Mesenchymal stem cell (in vitro differentiated cells and primary cell): ENCODE measurements around the gene SRSF10.

Experiments
- DNase-seq: peaks from one replicate; pipeline ENCODE4 v3.0.0-alpha.2; 2013
- H2AFZ ChIP-seq: one replicate; pipeline ENCODE4 v1.6.1; 2013; ENCODE audit warnings: low read depth, mild to moderate bottlenecking, control low read depth, inconsistent platforms, low read length, moderate library complexity
- H2AK5ac ChIP-seq: 2 replicates; pipeline ENCODE4 v1.6.1; 2013; ENCODE audit warnings: low read length, moderate library complexity, mild to moderate bottlenecking, inconsistent platforms; ENCODE audit not compliant: severe bottlenecking
- H2BK120ac ChIP-seq: one replicate; pipeline ENCODE4 v1.6.1; 2013; ENCODE audit warnings: low read depth, mild to moderate bottlenecking, inconsistent platforms, low read length, moderate library complexity
- H2BK12ac ChIP-seq, 2 experiments: one replicate each; pipeline ENCODE4 v1.6.1; 2013; ENCODE audit warnings: inconsistent platforms in 2 of 2, low read length in 2 of 2, mild to moderate bottlenecking in 2 of 2, moderate library complexity in 2 of 2, control low read depth in 1 of 2
- H2BK15ac ChIP-seq: one replicate; pipeline ENCODE4 v1.6.1; 2013; ENCODE audit warnings: mild to moderate bottlenecking, low read depth, inconsistent platforms; ENCODE audit not compliant: poor library complexity, severe bottlenecking
- H2BK5ac ChIP-seq: 2 replicates; pipeline ENCODE4 v1.6.1; 2013; ENCODE audit warnings: low read depth, mild to moderate bottlenecking, low read length, control low read depth, inconsistent platforms; ENCODE audit not compliant: poor library complexity, severe bottlenecking
- H3K14ac ChIP-seq, 2 experiments: one replicate each; pipeline ENCODE4 v1.6.1; 2013; ENCODE audit warnings: inconsistent platforms in 2 of 2, low read length in 2 of 2, control low read depth in 1 of 2, mild to moderate bottlenecking in 1 of 2, moderate library complexity in 1 of 2
- H3K18ac ChIP-seq, 2 experiments: one replicate each; pipeline ENCODE4 v1.6.1; 2013; ENCODE audit warnings: inconsistent platforms in 2 of 2, low read length in 2 of 2, control low read depth in 1 of 2, low read depth in 1 of 2, mild to moderate bottlenecking in 1 of 2
- H3K23ac ChIP-seq, 2 experiments: one replicate each; pipeline ENCODE4 v1.6.1; 2013; ENCODE audit warnings: inconsistent platforms in 2 of 2, low read length in 2 of 2, mild to moderate bottlenecking in 2 of 2, moderate library complexity in 2 of 2, control low read depth in 1 of 2
- H3K27ac ChIP-seq: 2 replicates; pipeline ENCODE4 v1.5.1; 2013; ENCODE audit warnings: mild to moderate bottlenecking, moderate library complexity, low read length, control low read depth, inconsistent platforms; ENCODE audit not compliant: poor library complexity, severe bottlenecking
- H3K27me3 ChIP-seq, 2 experiments: 2 replicates each; pipeline versions ENCODE4 v1.6.1 to v1.7.0; 2013; ENCODE audit warnings: low read length in 2 of 2, mild to moderate bottlenecking in 2 of 2, moderate library complexity in 2 of 2, control low read depth in 1 of 2, inconsistent platforms in 1 of 2; ENCODE audit not compliant: control insufficient read depth in 1 of 2, insufficient read depth in 1 of 2
- H3K36me3 ChIP-seq, 2 experiments: 2 replicates each; pipeline versions ENCODE4 v1.6.1 to v1.7.0; 2013; ENCODE audit warnings: low read length in 2 of 2, control low read depth in 1 of 2, inconsistent platforms in 1 of 2, low read depth in 1 of 2, mild to moderate bottlenecking in 1 of 2; ENCODE audit not compliant: insufficient read depth in 2 of 2, control insufficient read depth in 1 of 2
- H3K4ac ChIP-seq, 2 experiments: one replicate each; pipeline ENCODE4 v1.6.1; 2013; ENCODE audit warnings: inconsistent platforms in 2 of 2, low read length in 2 of 2, mild to moderate bottlenecking in 2 of 2, moderate library complexity in 2 of 2, control low read depth in 1 of 2, low read depth in 1 of 2
- H3K4me1 ChIP-seq: 2 replicates; pipeline ENCODE4 v1.6.1; 2013; ENCODE audit warnings: low read depth, low read length, control low read depth; ENCODE audit not compliant: control insufficient read depth, insufficient read depth
- H3K4me2 ChIP-seq: 2 replicates; pipeline ENCODE4 v1.6.1; 2013; ENCODE audit warnings: low read length, mild to moderate bottlenecking, inconsistent platforms; ENCODE audit not compliant: poor library complexity, severe bottlenecking
- H3K4me3 ChIP-seq, 2 experiments: 2 replicates each; pipeline versions ENCODE4 v1.5.1 to v1.7.0; 2013; ENCODE audit warnings: low read length in 2 of 2, mild to moderate bottlenecking in 2 of 2, control low read depth in 1 of 2, low read depth in 1 of 2; ENCODE audit not compliant: insufficient read depth in 1 of 2
- H3K79me1 ChIP-seq: replicated peaks from 2 replicates; pipeline ENCODE4 v1.6.1; 2013; ENCODE audit warnings: mild to moderate bottlenecking, control low read depth, low read length, inconsistent platforms; ENCODE audit not compliant: poor library complexity, severe bottlenecking
- H3K9ac ChIP-seq: 2 replicates; pipeline ENCODE4 v1.7.0; 2013; ENCODE audit warnings: mild to moderate bottlenecking, low read length, moderate library complexity
- H3K9me3 ChIP-seq: 2 replicates; pipeline ENCODE4 v1.7.0; 2013; ENCODE audit warnings: mild to moderate bottlenecking, low read length; ENCODE audit not compliant: control insufficient read depth
- H4K8ac ChIP-seq: one replicate; pipeline ENCODE4 v1.6.1; 2013; ENCODE audit warnings: inconsistent platforms, mild to moderate bottlenecking, low read length, moderate library complexity
- H4K91ac ChIP-seq: one replicate; pipeline ENCODE4 v1.6.1; 2013; ENCODE audit warnings: mild to moderate bottlenecking, low read length, inconsistent platforms
- WGBS: methylation state at CpG from one replicate; pipeline ENCODE4 v1.1.7; 2013; ENCODE audit warnings: mixed read lengths; 5-methylcytosine and 5-hydroxymethylcytosine counted together

SRSF10 gene

GRCh38 chr1:23931491-23931880, 48.6 kb downstream of the SRSF10 start:
- Histone ChIP-seq H3K18ac (no peak overlapping the region), H2BK5ac (peak overlapping the region; percentile 99), H2BK15ac (no peak overlapping the region), H3K23ac (no peak overlapping the region), H2BK12ac (no peak overlapping the region), H3K4me3 (peak overlapping the region in 1 of 2 experiments; percentile 52), H3K9ac (peak overlapping the region; percentile 79), H2AK5ac (no peak overlapping the region), H3K9me3 (no peaks in the 10 kb centered on the region), H2AFZ (no peak overlapping the region), H3K27ac (peak overlapping the region; percentile 100), H3K4me1 (peaks cover 3% of the 10 kb centered on the region), H2BK120ac (no peak overlapping the region), H3K4me2 (peak overlapping the region; percentile 61), H4K8ac (no peak overlapping the region), H3K36me3 (no peaks in the 10 kb centered on the region), H3K14ac (no peak overlapping the region), H4K91ac (no peak overlapping the region), H3K27me3 (peaks cover 0 to 7% of the 10 kb centered on the region in 2 experiments), H3K4ac (no peak overlapping the region), H3K79me1 (no peaks in the 10 kb centered on the region)
- DNase-seq = no peak
- 100% methylated on average over 1 of the region's 1 CpG for whole genome bisulfite sequencing

DNA sequence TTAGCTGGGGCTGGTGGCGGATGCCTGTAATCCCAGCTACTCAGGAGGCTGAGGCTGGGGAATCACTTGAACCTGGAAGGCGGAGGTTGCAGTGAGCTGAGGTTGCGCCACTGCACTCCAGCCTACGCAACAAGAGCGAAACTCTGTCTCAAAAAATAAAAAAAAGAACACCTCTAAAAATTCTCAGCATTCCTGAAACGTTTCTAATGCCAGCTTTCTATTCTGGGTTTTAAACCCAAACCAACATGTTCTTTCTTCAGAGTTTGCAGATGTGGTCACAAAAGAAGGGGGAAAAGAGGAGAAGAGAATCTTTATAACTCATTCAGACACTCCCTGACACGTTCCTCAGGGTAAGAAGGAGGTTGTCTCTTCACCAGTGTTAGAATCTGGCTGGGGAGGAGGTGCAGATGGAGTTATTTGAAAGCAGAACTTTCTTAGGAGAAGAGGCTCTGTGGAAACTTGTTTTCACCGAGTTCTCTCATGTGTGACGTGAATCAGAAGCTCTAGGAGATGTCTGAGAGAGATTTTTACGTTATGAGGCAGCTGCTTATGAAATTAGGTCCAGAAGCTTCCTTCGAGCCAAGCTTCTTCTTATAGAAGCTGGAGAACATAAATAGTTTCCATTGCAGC, 49.2 kb downstream of the SRSF10 start:
- H4K8ac ChIP-seq = no peak overlapping the region
- peak overlapping the region; percentile 100 for H3K27ac ChIP-seq
- no peak overlapping the region for H3K14ac ChIP-seq
- peaks cover 3% of the 10 kb centered on the region for H3K4me1 ChIP-seq
- H2BK120ac ChIP-seq = no peak overlapping the region
- no peaks in the 10 kb centered on the region for H3K79me1 ChIP-seq
- H3K4me2 ChIP-seq = peak overlapping the region; percentile 61
- H3K4me3 ChIP-seq = peak overlapping the region in 1 of 2 experiments; percentile 52
- H2AFZ ChIP-seq = no peak overlapping the region
- no peak overlapping the region for H3K23ac ChIP-seq
- peak overlapping the region; percentile 79 for H3K9ac ChIP-seq
- no peak overlapping the region for H2BK12ac ChIP-seq
- H2BK15ac ChIP-seq = no peak overlapping the region
- WGBS = 58% methylated on average over 11 of the region's 11 CpGs
- H3K36me3 ChIP-seq = no peaks in the 10 kb centered on the region
- no peaks in the 10 kb centered on the region for H3K9me3 ChIP-seq
- H4K91ac ChIP-seq = no peak overlapping the region
- peaks cover 0 to 7% of the 10 kb centered on the region in 2 experiments for H3K27me3 ChIP-seq
- no peak overlapping the region for H3K4ac ChIP-seq
- DNase-seq = peak; percentile 45
- H2BK5ac ChIP-seq = peak overlapping the region; percentile 99
- H2AK5ac ChIP-seq = no peak overlapping the region
- H3K18ac ChIP-seq = no peak overlapping the region

DNA sequence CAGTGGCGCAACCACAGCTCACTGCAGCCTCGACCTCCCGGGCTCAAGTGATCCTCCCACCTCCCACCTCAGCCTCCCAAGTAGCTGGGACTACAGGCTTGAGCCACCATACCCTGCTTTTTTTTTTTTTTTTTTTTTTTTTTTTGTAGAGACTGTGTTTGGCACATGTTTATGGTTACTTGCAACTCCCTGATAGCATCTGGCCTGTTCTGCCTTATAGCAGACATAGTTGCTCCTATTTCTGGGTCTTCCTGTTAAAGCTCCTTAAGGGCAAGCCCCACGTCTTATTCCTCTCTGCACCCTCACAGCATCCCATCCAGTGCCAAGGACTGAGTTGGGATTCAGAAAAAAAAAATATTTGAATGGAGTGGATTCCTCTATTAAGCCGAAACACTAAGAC, 49.9 kb downstream of the SRSF10 start:
- H4K8ac ChIP-seq = no peak overlapping the region
- H3K4me1 ChIP-seq = peaks cover 3% of the 10 kb centered on the region
- H3K4me2 ChIP-seq = no peak overlapping the region
- peak overlapping the region; percentile 79 for H3K9ac ChIP-seq
- peaks cover 0 to 7% of the 10 kb centered on the region in 2 experiments for H3K27me3 ChIP-seq
- no peak overlapping the region for H2BK5ac ChIP-seq
- H3K4ac ChIP-seq = no peak overlapping the region
- H4K91ac ChIP-seq = no peak overlapping the region
- H3K18ac ChIP-seq = no peak overlapping the region
- H2BK120ac ChIP-seq = no peak overlapping the region
- no peak overlapping the region for H3K23ac ChIP-seq
- H2AFZ ChIP-seq = no peak overlapping the region
- no peak overlapping the region for H2BK15ac ChIP-seq
- H2AK5ac ChIP-seq = peak overlapping the region; percentile 97
- 100% methylated on average over 2 of the region's 5 CpGs for WGBS
- no peaks in the 10 kb centered on the region for H3K36me3 ChIP-seq
- H3K27ac ChIP-seq = peak overlapping the region; percentile 100
- H3K9me3 ChIP-seq = no peaks in the 10 kb centered on the region
- no peaks in the 10 kb centered on the region for H3K79me1 ChIP-seq
- no peak for DNase-seq
- no peak overlapping the region for H3K4me3 ChIP-seq
- H2BK12ac ChIP-seq = no peak overlapping the region
- H3K14ac ChIP-seq = no peak overlapping the region

DNA sequence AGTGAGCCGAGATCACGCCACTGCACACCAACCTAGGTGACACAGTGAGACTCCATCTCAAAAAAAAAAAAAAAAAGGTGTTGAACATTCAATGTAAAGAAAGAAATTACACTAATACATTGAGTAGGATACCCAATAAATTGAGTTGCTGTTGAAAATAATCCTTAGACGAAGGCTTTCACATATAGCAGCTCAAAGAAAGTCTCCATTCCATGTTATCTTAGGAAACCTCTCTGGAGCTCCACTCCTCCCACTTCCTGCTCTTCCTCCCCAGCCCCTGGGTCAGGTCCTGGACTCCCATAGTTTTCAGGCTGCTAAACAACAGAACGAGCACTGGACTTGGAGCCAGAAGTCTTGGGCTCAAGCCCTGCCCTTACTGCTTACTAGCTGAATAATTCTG, 51.3 kb downstream of the SRSF10 start:
- WGBS = 68% methylated on average over 2 of the region's 4 CpGs
- no peak overlapping the region for H2AK5ac ChIP-seq
- DNase-seq = no peak
- no peak overlapping the region for H2BK120ac ChIP-seq
- H3K27ac ChIP-seq = no peak overlapping the region
- no peak overlapping the region for H3K4me3 ChIP-seq
- H2BK12ac ChIP-seq = no peak overlapping the region
- H3K36me3 ChIP-seq = no peaks in the 10 kb centered on the region
- no peak overlapping the region for H3K4me2 ChIP-seq
- no peak overlapping the region for H4K8ac ChIP-seq
- peaks cover 0 to 7% of the 10 kb centered on the region in 2 experiments for H3K27me3 ChIP-seq
- H3K4ac ChIP-seq = no peak overlapping the region
- H3K79me1 ChIP-seq = no peaks in the 10 kb centered on the region
- no peak overlapping the region for H3K9ac ChIP-seq
- no peaks in the 10 kb centered on the region for H3K9me3 ChIP-seq
- no peak overlapping the region for H3K14ac ChIP-seq
- no peak overlapping the region for H2AFZ ChIP-seq
- no peak overlapping the region for H3K23ac ChIP-seq
- H2BK5ac ChIP-seq = no peak overlapping the region
- H4K91ac ChIP-seq = no peak overlapping the region
- peaks cover 3% of the 10 kb centered on the region for H3K4me1 ChIP-seq
- H3K18ac ChIP-seq = no peak overlapping the region
- no peak overlapping the region for H2BK15ac ChIP-seq
